PC-3 (cell line): ENCODE data around the gene LTBP1. TPM values are rescaled to one million over a fixed set of nuclear protein-coding genes. Genes with fewer than 3 reads are reported as not detected.

Experiments used
- ATAC-seq: fragments of 200-7000 bp; cut with Tn5 transposase; 2 replicates; pipeline ENCODE4 v1.9.1; 2020; ENCODE audit warnings: mild to moderate bottlenecking, moderate library complexity
- BruUV-seq: library from RNA; stranded (reverse); fragments of 400-500 nt; replicated peaks from 2 replicates; lab custom pipeline; 2021; lab: Mats Ljungman, UMichigan
- CTCF ChIA-PET: fragments of 300-600 bp; sonication (Branson Sonifier 250); formaldehyde crosslinking; loops from one replicate; lab custom pipeline; 2022; ENCODE audit warnings: antibody characterized with exemption; lab: Charles Lee
- POLR2A ChIA-PET: fragments of 300-600 bp; sonication (Branson Sonifier 250); formaldehyde crosslinking; loops from one replicate; lab custom pipeline; 2022; ENCODE audit warnings: antibody characterized with exemption; ENCODE audit not compliant: unreplicated experiment; lab: Charles Lee
- DNase-seq: peaks from one replicate; pipeline ENCODE4 v3.0.0-alpha.2; 2015
- H2AFZ ChIP-seq: fragments of 300-600 bp; sonication (generic); 2 replicates; pipeline ENCODE4 v1.6.0; 2016; ENCODE audit warnings: antibody characterized with exemption, low read length
- H3F3A ChIP-seq: fragments of 300-600 bp; sonication (generic); one replicate; pipeline ENCODE4 v1.6.0; 2017; ENCODE audit warnings: antibody characterized with exemption, low read length, control low read depth, mild to moderate bottlenecking; ENCODE audit not compliant: unreplicated experiment
- H3K27ac ChIP-seq: fragments of 300-600 bp; sonication (generic); 2 replicates; pipeline ENCODE4 v1.5.1; 2016; ENCODE audit warnings: mild to moderate bottlenecking, low read length
- H3K27me3 ChIP-seq: fragments of 300-600 bp; sonication (generic); 2 replicates; pipeline ENCODE4 v1.6.1; 2016; ENCODE audit warnings: low read length, mixed read lengths
- H3K36me3 ChIP-seq: fragments of 300-600 bp; sonication (generic); 2 replicates; pipeline ENCODE4 v1.6.1; 2016; ENCODE audit warnings: low read depth, mixed run types, low read length, mixed read lengths
- H3K4me1 ChIP-seq: fragments of 300-600 bp; sonication (generic); 2 replicates; pipeline ENCODE4 v1.5.1; 2016; ENCODE audit warnings: low read length; ENCODE audit not compliant: insufficient read depth
- H3K4me2 ChIP-seq: fragments of 300-600 bp; sonication (generic); 2 replicates; pipeline ENCODE4 v1.6.0; 2016; ENCODE audit warnings: low read length
- H3K4me3 ChIP-seq: fragments of 300-600 bp; sonication (generic); 2 replicates; pipeline ENCODE4 v1.5.1; 2016; ENCODE audit warnings: mild to moderate bottlenecking, low read length, mixed read lengths
- H3K79me2 ChIP-seq: fragments of 300-600 bp; sonication (generic); 2 replicates; pipeline ENCODE4 v1.6.1; 2017; ENCODE audit warnings: low read length, mixed read lengths
- H3K9ac ChIP-seq: fragments of 300-600 bp; sonication (generic); 2 replicates; pipeline ENCODE4 v1.6.0; 2016; ENCODE audit warnings: mild to moderate bottlenecking, low read length
- H3K9me2 ChIP-seq: fragments of 300-600 bp; sonication (generic); replicated peaks from 2 replicates; pipeline ENCODE4 v1.6.1; 2016; ENCODE audit warnings: mixed run types, low read length, mixed read lengths
- H3K9me3 ChIP-seq: fragments of 300-600 bp; sonication (generic); 2 replicates; pipeline ENCODE4 v1.6.1; 2016; ENCODE audit warnings: low read length, mixed read lengths
- H4K20me1 ChIP-seq: fragments of 300-600 bp; sonication (generic); 2 replicates; pipeline ENCODE4 v1.6.1; 2016; ENCODE audit warnings: low read length, mixed read lengths
- CTCF ChIP-seq: fragments of 300-600 bp; sonication (generic); conservative IDR thresholded peaks from 2 replicates; pipeline ENCODE4 v1.5.1; 2017; ENCODE audit warnings: antibody characterized with exemption, low read depth, mild to moderate bottlenecking, low read length
- EZH2 ChIP-seq: fragments of 300-600 bp; sonication (generic); IDR thresholded peaks from one replicate; pipeline ENCODE4 v1.6.1; 2017; ENCODE audit warnings: antibody characterized with exemption, mild to moderate bottlenecking, low read length; ENCODE audit not compliant: unreplicated experiment
- EZH2phosphoT487 ChIP-seq: fragments of 300-600 bp; sonication (generic); IDR thresholded peaks from 2 replicates; pipeline ENCODE4 v1.6.1; 2018; ENCODE audit warnings: mild to moderate bottlenecking, antibody characterized with exemption, low read length, borderline replicate concordance
- intact Hi-C: fragments of 100-400 bp; cut with micrococcal nuclease; formaldehyde crosslinking; loops from 2 replicates; pipeline ENCODE4 v1.9.0; 2023
- total RNA-seq: library from RNA; depleted of rRNA; stranded (reverse); fragments of >200 nt; gene quantifications from 2 replicates; pipeline ENCODE4 v1.2.3, GENCODE V29; 2014

The LTBP1 gene
- total RNA-seq, 1 experiment from 2014 or later, result 45.9 TPM

- Histone ChIP-seq H4K20me1 (no peaks in the 10 kb centered on the region), H3F3A (no peaks in the 10 kb centered on the region), H3K9me3 (no peaks in the 10 kb centered on the region), H3K9me2 (no peaks in the 10 kb centered on the region), H3K36me3 (no peaks in the 10 kb centered on the region), H3K4me2 (no peak overlapping the region), H2AFZ (no peak overlapping the region), H3K9ac (no peak overlapping the region), H3K4me1 (no peaks in the 10 kb centered on the region), H3K27ac (no peak overlapping the region), H3K79me2 (no peaks in the 10 kb centered on the region), H3K4me3 (no peak overlapping the region), H3K27me3 (no peaks in the 10 kb centered on the region)
- TF ChIP-seq CTCF (no peak), EZH2phosphoT487 (no peak), EZH2 (no peak)
- ATAC-seq (no peak), DNase-seq (no peak)
- POLR2A ChIA-PET, result interaction anchor here (0.6 to 0.7 kb wide), 2 partner anchors 103 to 594 kb away, joined by 3 to 10 read pairs; no protein-coding TSS in a partner anchor
- intact Hi-C loops, result no loop called here
- CTCF ChIA-PET, result no interaction called here
- no TSS peak for BruUV-seq
Measured at GRCh38 chr2:33391529-33392255, 444.9 kb downstream of the LTBP1 start.

DNA sequence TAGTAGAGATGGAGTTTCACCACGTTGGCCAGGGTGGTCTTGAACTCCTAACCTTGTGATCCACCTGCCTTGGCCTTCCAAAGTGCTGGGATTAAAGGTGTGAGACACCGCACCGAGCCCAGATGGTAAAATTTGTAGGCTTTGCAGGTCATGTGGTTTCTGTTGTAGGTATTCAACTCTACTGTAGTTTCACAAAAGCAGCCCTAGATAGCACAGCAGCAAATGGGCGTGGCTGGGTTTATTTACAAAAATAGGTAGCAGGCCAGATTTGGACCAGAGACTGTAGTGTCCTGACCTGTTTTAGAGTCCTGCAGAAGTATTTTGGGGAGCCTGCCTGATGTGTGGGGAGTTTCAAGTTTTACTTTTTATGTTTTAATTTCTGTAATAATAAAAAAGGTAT lies 445.6 kb downstream of the LTBP1 start:
- Histone ChIP-seq H3F3A (no peaks in the 10 kb centered on the region), H3K4me3 (no peak overlapping the region), H3K9ac (no peak overlapping the region), H3K9me2 (no peaks in the 10 kb centered on the region), H3K79me2 (no peaks in the 10 kb centered on the region), H2AFZ (no peak overlapping the region), H3K4me1 (no peaks in the 10 kb centered on the region), H4K20me1 (no peaks in the 10 kb centered on the region), H3K4me2 (no peak overlapping the region), H3K36me3 (no peaks in the 10 kb centered on the region), H3K27ac (no peak overlapping the region), H3K27me3 (no peaks in the 10 kb centered on the region), H3K9me3 (no peaks in the 10 kb centered on the region)
- TF ChIP-seq CTCF (no peak), EZH2 (no peak), EZH2phosphoT487 (no peak)
- intact Hi-C loops, result no loop called here
- DNase-seq (no peak), ATAC-seq (no peak)
- CTCF ChIA-PET, result no interaction called here
- POLR2A ChIA-PET, result no interaction called here
- no TSS peak for BruUV-seq

DNA sequence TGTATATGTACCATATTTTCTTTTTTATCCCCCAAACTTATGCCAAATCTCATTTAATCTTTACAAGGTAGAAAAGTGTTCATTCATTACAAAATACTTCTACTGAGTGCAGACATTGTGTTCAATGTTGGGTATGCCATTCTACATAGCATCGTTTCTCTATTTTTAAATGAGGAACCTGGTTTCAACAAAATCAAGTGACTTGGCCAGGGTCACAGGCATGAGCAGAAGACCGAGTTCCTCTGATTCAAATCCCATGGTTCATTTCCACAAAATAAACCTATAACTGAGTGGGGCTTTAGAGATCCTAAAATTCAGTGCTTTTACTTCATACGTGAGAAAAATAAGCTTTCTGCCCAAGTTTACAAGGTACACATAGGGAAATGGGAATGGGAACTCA lies 448.3 kb downstream of the LTBP1 start:
- intact Hi-C loops, result no loop called here
- H3K27ac ChIP-seq, result no peak overlapping the region
- no TSS peak for BruUV-seq

More for the DNA sequence above, 448.3 kb downstream of the LTBP1 start:
- Histone ChIP-seq H3K9me2 (no peaks in the 10 kb centered on the region), H3K9ac (no peak overlapping the region), H2AFZ (no peak overlapping the region), H3K4me2 (no peak overlapping the region), H3K4me3 (no peak overlapping the region), H3K27me3 (no peaks in the 10 kb centered on the region), H3K36me3 (no peaks in the 10 kb centered on the region), H3K9me3 (no peaks in the 10 kb centered on the region), H4K20me1 (no peaks in the 10 kb centered on the region), H3K4me1 (no peaks in the 10 kb centered on the region), H3K79me2 (no peaks in the 10 kb centered on the region), H3F3A (no peaks in the 10 kb centered on the region)
- DNase-seq (no peak), ATAC-seq (no peak)
- POLR2A ChIA-PET, result no interaction called here
- TF ChIP-seq EZH2phosphoT487 (no peak), EZH2 (no peak), CTCF (no peak)
- CTCF ChIA-PET, result interaction anchor here (1.0 to 1.2 kb wide), 3 partner anchors 46 to 431 kb away, joined by 4 to 9 read pairs (median 6); no protein-coding TSS in a partner anchor
